NCI-H146 treated with DMSO at 0.1 percent for 48 hours (cell line): Measurements from ENCODE around the gene MED27.

Experiments
- DNase-seq: peaks from one replicate; lab custom pipeline; 2025; ENCODE audit not compliant: unreplicated experiment; lab: John Stamatoyannopoulos, UW

The MED27 gene

GRCh38 chr9:131817073-131817472 lies 262.6 kb downstream of the MED27 start:
- DNase-seq, result no peak

GRCh38 chr9:131815970-131816873 lies 263.4 kb downstream of the MED27 start:
- DNase-seq, result no peak

- DNase-seq, result no peak
These were observed 265.0 kb downstream of the MED27 start for GRCh38 chr9:131814707-131815106.

- no peak for DNase-seq
These were observed 266.6 kb downstream of the MED27 start for GRCh38 chr9:131813116-131813515.

GRCh38 chr9:131812116-131812790 lies 267.4 kb downstream of the MED27 start:
- DNase-seq, result no peak

GRCh38 chr9:131811405-131811804 lies 268.3 kb downstream of the MED27 start:
- no peak for DNase-seq

GRCh38 chr9:131810351-131811170 lies 269.1 kb downstream of the MED27 start:
- DNase-seq, result no peak
